GM18517 (cell line): ENCODE data around the gene LRP6.
"Not testable (repeated sequence)": the region's sequence is repeated elsewhere in the genome, so short reads cannot be mapped to it uniquely, and the experiment has no call there.

Source experiments
- ATAC-seq: cut with Tn5 transposase; IDR thresholded peaks from one replicate; pipeline ENCODE4 v1.9.1; 2021; ENCODE audit warnings: mild to moderate bottlenecking, moderate library complexity; ENCODE audit not compliant: unreplicated experiment

LRP6 gene

GRCh38 chr12:12266873-12267741 lies at the start of gene LRP6:
Gene LRP6 (minus strand): TSS chr12:12267044. CDS start chr12:12266735, 309 bp downstream.
- ATAC-seq: peak; percentile 74

DNA sequence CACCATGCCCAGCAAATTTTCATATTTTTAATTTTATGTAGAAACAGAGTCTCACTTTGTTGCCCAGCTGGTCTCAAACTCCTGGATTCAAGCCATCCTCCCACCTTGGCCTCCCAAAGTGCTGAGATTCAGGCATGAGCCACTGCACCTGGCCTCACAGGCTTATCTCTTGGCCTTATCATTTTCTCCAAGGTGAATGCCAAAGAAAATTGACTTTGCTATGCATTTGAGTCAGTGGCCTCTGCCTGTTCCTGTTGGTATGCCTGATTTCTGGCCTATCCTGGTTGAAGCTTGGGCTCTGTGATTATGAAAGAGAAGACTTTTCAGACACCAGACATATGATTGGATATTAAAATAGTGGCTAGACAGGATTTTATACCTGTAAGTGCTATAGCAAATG lies 49.0 kb upstream of the LRP6 start:
- ATAC-seq: no peak

DNA sequence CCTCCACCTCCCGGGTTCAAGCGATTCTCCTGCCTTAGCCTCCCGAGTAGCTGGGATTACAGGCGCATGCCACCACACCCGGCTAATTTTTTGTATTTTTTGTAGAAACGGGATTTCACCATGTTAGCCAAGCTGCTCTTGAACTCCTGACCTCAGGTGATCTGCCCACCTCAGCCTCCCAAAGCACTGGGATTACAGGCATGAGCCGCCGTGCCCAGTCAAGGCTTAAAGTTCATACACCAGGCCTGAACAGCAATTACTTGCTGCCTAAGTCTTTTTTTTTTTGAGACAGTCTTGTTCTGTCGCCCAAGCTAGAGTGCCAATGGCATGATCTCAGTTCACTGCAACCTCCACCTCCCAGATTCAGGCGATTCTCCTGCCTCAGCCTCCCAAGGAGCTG lies 43.9 kb upstream of the LRP6 start:
- not testable (repeated sequence) for ATAC-seq

DNA sequence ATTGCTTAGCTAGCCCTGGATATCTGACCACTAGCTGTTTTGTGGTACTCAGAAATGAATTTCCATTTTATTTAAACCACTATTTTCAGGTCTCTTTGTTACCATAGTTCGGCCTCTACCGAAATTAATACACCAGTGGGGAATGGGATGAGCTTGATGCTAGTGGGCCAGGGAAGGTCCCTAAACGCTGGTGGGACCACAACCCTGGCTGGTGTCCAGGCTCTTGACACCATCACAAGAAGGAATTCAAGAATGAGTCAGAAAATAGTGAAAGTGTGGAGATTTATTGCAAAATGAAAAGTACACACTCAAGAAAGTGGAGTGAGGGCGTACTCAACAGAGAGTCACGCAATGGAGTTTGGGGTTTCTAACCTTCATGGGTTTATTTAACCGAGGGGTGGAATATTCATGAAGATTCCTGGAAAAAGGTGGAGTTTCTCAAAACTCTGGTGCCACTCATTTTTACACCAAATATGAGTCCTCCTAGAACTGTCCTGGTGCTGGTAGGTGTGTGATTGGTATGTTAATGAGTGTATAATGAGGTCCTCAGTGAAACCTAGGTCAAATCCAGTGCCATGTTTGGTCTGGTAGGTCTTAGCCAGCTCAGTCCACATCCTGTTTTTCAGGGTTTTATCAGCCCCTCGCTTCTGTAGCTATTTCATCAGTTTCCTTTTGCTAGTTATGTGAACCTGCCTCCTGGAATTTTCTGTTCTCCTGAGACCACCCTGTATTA lies 38.9 kb upstream of the LRP6 start:
- ATAC-seq: no peak

DNA sequence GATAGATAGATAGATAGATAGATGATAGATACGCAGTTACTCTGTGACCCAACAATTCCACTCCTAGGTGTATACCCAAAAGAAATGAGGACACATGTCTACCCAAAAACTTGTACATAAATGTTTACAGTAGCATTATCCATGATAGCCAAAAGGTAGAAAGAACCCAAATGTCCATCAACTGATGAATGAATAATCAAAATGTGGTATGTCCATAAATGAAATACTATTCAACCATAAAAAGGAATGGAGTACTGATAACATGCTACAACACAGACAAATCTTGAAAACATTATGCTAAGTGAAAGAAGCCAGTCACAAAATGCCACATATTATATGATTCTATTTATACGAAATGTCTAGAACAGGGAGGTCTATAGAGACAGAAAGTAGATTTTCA lies 36.1 kb upstream of the LRP6 start:
- ATAC-seq: no peak

DNA sequence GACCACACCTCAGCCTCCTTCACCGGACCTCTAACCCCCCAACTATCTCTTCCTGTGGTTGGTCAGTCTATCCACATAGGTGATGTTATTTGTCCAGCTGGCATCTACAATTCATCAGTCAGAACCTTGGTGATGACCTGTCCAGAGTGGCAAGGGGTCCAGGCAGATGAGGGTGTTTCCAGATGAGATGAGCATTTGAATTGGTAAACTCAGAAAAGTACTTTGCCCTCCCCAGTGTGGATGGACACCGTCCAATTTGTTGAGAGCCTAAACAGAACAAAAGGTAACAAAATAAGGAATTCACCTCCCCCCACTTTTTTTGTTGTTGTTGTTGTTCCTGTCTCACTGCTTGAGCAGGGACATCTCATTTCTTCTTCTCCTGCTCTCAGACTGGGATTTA lies 34.3 kb upstream of the LRP6 start:
- ATAC-seq: no peak

- no peak for ATAC-seq
Observed at GRCh38 chr12:12297201-12297830, 30.5 kb upstream of the LRP6 start.

GRCh38 chr12:12294215-12295005 lies 27.6 kb upstream of the LRP6 start:
- ATAC-seq: no peak

GRCh38 chr12:12290206-12290605 lies 23.4 kb upstream of the LRP6 start:
- ATAC-seq: no peak

DNA sequence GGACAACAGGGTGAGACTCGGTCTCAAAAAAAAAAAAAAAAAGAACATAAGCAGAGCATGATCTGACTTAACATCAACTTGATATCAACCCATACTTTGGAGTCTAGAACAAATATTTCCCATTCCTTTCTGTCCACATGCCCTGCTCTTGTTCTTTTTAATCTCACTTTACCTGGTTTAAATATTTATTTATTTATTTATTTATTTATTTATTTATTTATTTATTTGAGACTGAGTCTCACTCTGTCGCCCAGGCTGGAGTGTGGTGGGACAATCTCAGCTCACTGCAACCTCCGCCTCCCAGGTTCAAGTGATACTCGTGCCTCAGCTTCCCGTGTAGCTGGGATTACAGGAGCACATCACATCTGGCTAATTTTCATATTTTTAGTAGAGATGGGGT lies 19.6 kb upstream of the LRP6 start:
- no peak for ATAC-seq

DNA sequence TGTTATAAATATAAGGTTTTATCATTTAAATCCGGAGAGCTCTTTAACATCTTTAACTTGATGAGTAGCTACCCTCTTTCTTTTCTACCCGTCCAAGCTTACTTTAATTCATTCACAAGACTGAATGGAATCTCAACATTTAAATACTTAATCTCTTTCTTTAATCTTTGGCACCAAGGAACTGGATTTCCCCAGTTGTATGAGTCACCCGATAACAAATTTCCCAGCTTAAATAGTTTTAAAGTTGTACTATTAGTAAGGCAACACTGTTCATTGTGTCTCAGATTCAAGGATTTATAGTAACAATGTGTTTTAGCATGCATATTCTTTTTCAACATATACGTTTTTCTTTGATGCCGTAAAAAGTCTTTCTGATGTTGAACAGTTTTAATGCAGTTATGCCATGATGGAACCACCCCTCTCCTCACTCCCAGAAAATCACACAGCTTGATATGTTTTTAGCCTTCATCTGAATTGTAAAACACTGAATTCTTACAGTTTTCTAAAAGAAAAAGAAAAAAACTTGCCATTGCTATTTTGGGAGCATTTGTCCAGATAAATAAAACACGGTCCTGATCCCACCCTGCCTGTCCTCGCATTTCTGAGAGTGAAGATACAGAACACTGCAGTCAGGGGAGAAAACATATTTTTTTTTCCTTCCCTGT lies 16.0 kb upstream of the LRP6 start:
- ATAC-seq: no peak

GRCh38 chr12:12282202-12282601 lies 15.4 kb upstream of the LRP6 start:
- ATAC-seq: no peak

GRCh38 chr12:12281134-12281533 lies 14.3 kb upstream of the LRP6 start:
- no peak for ATAC-seq

- ATAC-seq: no peak
Observed at GRCh38 chr12:12278899-12279298, 12.1 kb upstream of the LRP6 start.

DNA sequence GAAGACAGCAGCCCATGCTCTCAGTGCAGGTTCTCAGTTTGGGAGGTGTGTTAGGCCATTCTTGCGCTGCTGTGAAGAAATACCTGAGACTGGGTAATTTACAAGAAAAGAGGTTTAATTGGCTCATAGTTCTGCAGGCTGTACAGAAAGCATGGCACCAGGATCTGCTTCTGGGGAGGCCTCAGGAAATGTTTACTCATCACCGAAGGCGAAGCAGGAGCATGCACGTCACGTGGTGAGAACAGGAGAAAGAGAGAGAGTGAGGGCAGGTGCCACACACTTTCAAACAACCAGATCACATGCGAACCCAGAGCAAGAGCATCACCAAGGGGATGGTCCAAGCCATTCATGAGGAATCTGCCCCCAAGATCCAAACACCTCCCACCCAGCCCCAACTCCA lies 9.0 kb upstream of the LRP6 start:
- ATAC-seq: no peak

GRCh38 chr12:12273291-12273957 lies 6.6 kb upstream of the LRP6 start:
- no peak for ATAC-seq

DNA sequence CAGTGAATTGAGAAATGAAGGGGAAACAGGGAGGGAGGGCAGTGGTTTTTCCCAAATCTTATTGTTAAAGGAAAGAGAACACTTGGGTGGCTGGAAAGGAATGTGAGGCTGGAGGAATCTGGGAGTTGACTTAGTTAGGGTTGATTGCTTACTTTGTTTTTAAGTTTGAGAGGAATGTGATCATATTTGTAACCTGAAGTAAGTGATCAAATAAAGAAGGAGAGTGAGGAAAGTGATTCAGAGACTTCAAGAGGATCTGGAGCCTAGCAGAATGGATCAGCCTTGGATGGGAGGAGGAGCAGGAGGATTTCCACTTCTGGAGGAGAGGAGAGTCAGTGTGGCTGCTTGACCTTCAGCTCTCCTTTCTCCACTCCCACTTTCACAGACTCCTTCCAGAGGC lies 6.0 kb upstream of the LRP6 start:
- no peak for ATAC-seq

DNA sequence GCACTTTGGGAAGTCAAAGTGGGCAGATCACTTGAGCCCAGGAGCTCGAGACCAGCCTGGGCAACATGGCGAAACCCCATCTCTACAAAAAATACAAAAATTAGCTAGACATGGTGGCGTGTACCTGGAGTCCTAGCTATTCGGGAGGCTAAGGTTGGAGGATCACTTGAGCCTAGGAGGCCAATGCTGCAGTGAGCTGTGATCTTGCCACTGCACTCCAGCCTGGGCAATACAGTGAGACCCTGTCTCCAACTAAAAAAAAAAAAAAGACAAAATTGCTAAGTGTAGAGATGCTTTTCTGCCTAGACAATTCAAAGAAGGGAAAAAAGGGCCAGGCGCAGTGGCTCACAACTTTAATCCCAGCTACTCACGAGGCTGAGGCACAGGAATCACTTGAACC lies 3.4 kb upstream of the LRP6 start:
- ATAC-seq: no peak

DNA sequence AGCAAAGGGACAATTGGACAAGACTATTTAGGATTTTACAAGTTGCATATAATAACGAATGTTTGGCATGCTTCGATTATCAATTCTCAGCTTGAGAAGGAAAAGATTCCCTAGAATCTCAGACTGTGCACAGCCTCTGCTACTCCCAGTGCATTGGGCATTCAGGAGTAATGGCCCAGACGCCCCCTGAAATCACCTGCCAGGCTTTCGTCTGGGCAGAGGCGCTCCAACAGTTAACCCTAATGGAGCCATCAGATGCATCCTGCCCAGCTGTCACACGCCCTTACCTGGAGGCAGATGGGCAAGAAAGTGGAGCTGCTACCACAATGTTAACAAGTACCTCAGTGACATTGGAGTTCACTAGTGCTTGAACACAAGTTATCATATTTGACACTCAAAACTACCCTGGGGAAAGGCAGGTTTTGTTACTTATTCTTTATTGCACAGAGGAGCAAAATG lies 927 bp upstream of the LRP6 start:
- ATAC-seq: no peak

GRCh38 chr12:12266389-12266872 lies 413 bp downstream of the LRP6 start:
- no peak for ATAC-seq
